ENCODE results near the gene BHLHE41.
A peak's percentile ranks its signal among the peaks of the same experiment; 100 is the strongest.

BHLHE41 gene

DNA sequence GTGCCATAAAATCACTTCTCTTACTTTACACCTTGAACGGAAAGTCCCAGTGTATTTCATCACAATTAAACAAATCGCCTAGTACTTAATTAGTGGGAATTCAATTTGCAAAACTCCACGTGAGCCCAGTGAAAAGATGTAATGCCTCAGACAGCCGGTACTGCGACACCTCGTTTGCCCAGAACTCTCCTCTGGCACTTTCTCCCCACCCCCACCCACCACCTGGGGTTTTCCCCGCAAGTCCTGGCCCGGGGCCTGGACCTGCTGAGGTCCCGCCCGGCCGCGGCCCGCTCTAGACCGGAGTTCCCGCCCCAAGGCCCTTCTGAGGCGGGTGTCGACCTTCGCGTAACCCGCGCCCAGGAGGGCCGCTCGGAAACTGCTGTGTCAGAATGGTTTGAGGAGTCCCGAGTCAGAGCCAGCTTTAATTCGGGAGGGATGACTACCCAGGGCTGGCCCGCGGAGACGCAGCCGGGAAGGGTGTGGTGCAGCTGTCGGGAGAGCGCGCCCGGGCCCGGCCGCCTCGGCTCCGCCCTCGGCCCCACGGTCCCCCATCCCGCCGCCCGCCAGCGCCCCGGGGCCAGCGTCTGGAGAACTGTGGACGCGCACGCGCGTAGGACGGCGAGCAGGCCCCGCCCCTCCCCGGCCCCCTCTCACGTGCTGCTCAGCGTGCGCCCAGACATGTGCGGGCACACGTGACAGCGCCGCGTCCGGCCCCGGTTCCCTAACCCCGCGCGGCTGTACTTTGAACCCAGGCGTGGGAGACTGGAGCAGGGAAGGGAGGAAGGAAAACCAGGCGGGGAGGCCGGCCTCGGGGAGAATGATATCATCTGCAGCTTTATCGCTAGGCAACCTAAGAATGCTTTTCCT, 10.8 kb downstream of the BHLHE41 start:
- DNase-seq: peak; percentile 95 to 96

DNA sequence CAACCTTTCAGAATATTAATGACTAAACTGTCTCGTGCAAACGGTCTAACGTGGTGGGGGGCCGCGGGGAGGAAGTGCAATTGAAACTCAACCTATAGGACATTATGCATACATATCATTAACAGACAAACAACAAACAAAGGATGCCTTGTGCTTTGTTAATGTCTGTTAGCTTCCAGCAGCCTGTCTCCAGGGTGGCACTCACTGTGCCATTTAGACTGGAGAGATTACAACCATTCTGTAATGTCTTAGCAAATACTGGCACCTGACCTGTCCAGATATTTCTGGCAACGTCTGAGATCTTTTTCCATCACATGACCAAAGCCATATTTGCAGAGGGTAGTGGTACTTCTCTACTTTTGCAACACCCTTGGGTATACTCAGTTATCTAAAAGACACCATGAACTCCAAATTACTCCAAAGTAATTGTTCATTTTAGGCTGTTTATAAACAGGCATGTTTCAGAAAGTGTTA, 11.6 kb downstream of the BHLHE41 start:
- DNase-seq: peak; percentile 64 to 70

DNA sequence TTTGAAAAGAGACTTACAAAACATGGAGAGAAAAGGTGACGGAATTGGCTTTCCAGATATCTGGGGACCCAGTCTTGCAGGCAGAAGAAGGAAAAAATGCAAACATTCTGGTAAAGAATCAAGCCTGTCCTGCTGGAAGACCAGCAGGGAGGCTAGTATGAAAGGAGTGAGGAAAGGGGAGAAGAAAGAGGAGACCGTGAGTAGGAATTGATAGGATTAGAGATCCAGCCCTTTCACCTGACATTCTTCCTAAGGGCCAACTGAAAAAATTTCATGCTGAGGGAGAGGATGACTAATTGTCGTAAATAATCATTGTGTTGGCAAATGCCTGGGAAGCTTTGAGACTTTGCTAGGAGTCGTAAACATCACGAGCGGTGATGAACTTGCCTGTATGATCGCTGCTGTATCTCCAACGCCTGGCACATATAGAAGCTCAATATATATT, 12.1 kb downstream of the BHLHE41 start:
- no peak for DNase-seq

DNA sequence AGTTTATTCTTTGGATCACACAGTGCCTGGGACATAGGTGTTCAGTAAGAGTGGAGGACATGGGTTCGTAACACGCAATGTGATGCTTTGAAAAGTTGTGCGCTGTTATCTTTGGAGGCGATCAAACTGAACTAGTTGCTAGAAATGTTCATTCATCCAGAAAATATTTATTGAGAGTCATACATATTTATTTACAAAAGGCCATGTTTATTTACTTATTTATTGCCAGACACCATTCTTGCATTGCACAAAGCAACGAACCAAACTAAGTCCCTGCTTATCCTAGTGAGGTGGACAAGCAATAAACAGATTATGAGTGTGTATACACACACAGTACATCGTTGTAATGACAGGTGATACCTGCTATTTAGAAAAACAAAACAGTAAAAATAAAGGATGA, 12.6 kb downstream of the BHLHE41 start:
- no peak for DNase-seq

DNA sequence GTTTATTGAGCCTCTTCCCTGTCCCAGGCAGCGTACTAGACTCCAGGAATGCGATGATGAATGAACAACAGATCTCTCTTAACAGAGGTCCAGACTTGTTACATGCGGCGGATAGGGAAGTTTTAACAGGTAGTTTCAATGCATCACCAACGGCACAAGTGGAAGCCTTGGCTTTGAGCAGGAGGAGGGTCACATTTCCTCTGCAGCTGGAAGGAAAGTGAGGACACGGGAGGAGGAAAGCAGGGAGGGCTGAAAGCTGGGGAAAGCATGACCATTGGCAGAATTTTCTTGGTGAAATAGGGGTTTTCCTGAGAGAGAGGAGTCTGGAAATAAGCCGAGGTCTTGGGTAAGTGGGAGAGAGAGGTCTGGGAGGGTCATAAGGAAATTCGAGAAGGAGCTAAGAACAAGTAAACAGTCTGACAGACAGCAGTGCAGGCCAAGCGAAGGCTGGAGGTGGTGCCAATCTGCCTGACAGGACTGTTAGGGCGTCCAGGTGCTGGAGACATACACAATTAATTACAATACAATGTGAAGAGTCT, 15.4 kb downstream of the BHLHE41 start:
- no peak for DNase-seq

DNA sequence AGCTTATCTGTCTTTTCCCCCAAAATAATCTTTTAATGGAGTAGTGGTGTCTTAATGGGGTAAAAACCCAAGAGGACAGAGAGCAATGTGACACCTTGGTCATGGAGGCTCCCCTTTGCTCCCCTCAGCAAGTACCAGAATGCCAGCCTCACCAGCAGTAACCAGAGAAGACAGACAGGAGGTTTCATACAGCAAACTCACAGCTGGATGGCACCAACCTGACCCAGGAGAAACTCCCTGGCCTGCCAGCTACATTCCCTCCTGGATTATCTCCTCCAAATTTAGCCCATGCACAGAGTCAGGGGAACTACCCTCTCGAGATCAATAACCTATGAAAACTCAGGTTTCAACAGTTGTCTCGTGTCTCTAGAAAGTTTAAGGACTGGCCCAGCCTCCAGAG, 15.9 kb downstream of the BHLHE41 start:
- no peak for DNase-seq

DNA sequence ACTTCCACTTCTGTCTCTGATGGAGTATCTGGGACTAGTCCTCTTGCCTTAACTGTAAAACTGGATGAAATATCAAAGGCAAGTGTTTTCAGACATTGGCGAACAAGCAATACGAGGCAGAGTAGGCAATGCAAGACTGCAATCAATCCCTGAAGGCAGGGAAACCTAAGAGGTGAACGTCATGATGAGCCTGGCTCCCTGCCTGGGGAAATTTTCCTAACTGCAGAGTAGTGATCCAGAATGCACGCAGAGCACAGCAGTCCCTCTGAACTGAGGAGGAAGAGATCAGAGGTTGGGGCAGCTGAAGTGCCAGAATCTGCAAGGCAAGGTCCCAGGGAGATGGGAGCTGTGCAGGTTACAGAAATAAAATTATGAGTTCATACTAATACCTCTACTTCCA, 18.5 kb downstream of the BHLHE41 start:
- no peak for DNase-seq

DNA sequence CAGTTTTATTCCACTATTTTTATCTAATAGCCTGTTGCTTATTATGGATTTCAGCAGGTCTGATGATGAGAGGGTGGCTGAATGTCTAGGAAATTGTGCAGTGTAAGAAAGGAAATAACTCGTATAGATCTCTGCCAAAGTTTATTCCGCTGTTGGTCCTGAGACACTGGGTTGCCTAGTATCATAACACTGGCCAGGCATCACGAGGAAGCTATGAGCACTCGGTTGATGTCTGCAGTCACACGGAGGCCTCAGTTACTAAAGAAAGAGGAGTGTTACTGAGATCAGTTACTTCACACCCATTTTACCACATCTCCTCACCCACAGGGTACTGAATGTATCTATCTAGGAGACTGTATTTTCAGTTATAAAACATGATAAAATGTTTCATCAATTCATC, 21.9 kb downstream of the BHLHE41 start:
- peak; percentile 74 to 85 for DNase-seq

DNA sequence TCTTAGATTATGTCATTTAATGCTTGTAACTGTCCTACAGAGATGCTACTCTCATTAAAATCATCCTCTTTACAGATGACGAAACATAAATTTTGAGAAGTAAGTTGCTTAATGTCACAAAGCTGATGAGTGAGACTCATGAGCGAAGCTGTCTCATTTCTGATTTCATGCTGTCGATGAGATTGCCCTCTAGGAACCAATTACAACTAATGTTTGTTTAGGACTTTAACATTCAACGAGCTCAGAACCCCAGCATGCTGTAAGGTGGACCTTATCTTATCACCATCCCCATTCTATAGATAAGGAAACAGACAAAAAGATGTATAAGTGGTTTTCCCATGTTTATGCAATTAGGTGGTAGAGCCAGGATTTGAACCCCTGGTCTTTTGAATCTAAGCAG, 23.1 kb downstream of the BHLHE41 start:
- peak; percentile 67 to 70 for DNase-seq

DNA sequence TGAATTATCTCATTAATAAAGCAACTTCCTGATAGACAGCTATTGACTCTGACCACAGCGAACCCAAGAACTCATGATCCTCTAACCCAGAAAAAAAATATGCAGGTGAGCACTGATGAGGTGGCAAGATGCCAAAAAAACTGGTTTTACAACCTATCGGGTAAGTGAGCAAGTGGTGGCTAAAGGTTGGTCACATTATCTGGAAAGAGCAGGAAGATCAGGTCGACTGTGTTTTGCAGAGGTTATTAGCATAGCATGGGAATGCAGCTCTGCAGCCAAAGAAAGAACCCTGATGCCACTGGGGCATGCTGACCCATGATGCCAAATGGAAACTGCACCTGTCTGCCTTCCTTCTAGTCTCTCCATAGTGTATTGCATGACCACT, 23.5 kb downstream of the BHLHE41 start:
- no peak for DNase-seq

DNA sequence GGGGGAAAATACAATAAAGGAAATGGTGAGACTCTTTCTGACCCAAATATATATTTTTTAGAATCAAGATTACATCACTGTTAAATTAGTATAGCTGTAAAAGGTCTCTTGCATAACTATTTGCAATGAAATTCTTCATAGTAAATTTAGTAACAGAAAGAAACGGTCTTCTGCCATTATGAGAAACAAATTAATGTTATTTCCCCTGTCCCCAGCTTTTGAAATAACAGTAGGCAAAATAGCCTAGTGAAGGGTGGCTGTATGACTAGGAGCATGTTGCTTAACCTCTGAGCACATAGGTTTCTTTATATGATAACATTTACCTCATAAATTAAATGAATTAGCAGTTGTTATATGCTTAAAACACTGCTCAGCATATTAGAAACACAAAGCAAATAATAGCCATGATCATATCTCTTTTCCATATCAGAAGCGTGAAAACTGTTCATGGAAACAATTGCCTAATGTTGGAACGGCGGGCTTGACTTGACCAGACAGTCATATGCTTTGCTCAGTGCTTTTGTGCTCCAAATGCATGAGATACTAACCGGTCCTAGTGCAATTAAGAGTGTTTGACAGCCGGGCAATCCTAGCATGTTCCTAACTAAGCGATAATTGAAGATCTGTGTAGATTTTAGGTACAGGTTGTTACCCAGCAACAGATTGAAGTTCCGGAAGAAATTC, 24.0 kb downstream of the BHLHE41 start:
- peak in 1 of 2 donors; percentile 53 for DNase-seq

DNA sequence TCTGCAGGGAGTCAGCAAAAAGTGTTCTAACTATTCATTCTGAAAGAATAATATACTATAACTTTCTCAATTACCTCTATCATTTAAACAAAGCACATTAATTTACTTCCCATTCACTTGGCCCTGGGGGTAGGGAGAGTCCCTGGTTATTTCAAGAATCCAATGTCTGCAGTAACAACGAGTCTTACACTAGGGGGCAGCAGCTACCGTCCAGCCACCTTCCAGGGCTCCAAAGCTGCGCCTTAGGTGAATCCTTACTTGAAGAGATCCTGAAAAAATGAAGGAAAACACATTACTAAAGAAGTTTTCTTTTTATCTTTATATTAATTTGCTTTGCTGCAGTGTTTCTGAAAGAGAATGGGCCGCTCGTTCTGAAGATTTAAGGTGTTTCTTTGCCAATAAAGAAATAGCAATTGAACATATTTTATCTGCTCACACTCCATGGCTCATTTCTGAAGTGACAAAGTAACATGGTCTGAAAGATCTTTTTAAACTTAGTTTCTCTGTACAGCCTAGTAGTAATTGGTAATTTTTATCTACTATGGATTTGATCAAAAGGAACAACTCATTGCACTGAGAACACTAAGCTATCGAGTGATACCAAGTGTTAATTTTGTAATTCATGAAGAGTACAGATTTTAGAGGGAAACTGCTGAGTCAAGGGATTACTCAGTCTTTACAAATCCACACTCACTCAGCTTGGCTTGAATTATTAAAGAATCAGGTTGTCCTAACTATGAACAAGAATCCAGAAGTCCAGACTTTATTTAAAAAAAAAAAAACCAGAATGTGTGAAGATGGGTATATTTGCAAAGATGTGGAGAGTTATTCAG, 27.6 kb downstream of the BHLHE41 start:
- peak; percentile 74 to 82 for DNase-seq

DNA sequence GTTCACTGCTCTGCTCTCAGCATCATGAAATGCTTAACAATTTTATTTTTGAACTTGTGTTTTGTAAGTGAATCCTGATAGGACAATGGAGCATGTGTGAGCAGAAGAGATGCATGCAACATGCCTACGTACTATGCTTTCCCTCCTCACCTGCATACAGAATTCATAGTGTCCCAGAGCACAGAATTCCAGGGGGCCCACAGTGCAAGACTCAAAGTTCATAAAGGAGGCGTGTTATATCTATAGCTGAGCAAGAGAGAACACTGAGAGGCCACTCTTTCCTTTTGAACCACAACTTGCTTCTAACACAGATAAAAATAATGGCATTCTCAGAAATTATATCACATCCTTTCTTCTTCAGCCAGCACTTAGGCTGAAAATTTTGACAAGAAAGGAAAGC, 28.8 kb downstream of the BHLHE41 start:
- DNase-seq: no peak

DNA sequence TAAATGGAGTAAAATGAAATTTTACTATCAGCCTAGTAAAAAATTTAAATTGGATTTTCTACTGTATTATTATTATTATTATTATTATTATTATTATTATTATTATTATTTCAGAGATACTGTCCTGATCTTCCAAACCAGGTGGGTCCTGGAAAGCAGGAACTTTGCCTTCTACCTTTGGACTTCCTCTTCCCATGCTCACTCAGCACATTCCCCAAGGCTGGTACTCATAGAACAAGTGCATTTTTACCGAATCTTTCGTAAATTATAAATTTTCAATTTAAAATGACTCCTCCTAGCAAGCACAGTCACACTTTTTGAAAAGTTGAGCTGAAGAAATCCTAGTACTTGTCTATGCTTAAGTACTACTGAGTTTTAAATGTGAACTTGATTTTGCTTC, 29.7 kb downstream of the BHLHE41 start:
- DNase-seq: no peak

DNA sequence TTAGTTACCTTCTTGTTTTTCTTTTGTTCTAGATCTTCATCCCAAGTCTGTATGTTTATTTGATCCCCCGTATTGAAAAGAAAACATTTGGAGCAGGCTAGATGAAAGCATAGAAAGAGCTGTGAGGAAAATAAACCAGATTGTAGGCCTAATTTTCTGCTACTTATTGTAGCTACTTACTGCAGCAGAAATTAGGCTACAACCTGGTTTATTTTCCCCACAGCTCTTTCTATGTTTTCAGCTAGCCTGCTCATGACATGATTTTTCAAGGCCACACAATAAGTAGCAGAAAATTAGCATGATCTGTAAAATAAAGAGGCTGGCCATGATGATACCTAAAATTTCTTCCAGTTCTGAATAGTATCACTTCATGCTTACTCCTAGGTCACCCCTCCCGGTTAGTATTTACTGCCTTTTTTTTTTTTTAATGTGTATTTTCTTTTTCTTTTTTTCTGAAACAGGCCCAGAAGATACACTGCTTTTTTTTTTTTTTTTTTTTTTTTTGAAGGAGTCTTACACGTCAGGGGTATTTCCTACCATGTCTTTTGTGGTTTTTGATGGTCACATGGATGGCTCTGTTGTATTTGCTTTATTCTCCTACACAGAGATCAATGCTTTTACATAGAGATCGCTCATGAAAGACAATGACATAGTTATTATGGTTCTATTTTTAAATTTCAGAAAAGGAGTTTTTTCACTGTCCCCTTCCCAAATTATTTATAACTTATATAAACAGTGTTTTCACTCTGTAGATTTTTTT, 32.3 kb downstream of the BHLHE41 start:
- DNase-seq: no peak

DNA sequence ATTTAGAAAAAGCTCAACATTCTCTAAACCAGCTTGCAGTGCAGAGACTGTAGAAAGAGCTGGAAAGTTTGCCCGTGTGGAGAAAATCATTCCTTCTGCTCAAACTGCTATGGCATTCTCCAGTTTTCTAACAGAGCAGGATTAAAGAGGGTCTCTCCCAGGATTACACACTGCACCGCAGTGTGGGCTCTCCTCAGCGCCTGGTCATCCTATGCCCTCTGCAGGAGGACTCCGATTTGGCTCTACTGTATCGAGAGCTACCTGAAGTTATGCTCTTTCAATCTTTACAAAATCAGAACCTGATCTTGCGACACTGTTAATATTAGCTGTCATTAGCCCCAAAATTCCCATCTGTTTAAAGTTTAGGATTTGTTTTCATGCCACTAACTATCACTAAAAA, 33.0 kb downstream of the BHLHE41 start:
- DNase-seq: no peak

DNA sequence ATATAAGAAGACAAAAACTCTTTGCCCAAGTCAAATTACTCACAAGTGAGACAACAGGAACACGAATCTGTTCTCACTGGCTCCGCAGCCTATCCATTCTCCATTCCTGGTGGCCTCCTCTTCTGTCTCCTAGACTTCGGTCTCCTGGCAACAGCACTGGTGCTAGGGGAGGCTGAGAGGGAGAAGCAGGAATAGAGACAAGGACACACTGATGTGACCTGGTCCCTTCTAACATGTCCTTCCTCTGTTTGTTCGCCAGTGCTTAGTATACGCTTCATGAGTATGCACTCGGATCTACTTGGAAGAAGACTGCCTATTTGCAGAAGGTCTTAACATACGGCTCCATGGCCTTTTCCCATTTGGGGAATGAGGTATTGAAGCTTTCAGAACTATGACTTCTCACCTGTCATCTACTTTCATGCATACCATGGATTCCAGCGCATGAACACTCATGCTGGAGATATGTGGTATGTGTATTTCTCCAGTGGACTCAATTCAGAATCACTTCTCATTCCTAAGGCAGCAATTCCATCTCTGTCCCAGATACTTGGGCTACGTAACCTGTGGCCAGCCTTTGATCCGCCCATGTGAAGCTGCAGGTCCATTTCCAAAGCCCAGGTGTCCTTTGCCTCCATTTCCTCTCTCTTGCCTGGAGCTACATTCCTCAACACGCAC, 33.9 kb downstream of the BHLHE41 start:
- no peak for DNase-seq

DNA sequence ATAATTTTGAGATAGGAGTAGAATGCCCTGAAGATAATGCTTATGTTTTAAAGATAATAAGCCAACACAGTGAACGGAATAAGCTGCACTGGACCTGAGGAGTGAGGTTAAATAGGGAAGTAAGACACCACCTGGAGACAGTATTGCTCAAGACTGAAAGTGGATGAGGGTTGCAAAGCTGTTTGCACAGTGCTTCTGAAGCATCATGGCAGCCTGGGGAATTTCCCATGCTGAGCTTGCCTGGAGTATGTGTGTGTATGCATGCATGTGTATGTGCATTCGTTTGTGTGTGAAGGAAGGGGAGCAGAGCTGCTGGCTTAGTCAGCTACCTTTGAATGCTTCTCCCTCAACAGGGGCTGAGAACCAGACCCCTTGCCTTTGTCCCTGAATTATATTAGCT, 35.8 kb downstream of the BHLHE41 start:
- no peak for DNase-seq

DNA sequence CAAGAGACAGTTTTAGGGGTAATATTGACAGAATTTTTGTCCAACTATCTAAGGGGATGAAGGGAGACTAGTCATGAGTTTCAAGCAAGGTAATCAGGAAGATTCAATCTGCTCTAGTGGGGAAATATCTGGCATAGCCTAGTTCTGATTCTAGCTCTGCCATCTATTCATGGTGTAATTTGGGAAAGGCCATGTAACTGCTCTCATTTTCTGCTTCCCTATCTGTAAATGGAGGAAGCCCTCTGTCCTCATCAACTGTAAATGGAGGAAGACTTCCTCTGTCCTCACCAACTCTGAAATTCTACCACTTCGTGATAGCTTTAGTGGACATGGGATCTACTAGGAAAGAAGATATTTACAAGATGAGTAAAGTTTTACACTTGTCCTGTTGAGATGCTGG, 37.9 kb downstream of the BHLHE41 start:
- peak; percentile 46 to 55 for DNase-seq

DNA sequence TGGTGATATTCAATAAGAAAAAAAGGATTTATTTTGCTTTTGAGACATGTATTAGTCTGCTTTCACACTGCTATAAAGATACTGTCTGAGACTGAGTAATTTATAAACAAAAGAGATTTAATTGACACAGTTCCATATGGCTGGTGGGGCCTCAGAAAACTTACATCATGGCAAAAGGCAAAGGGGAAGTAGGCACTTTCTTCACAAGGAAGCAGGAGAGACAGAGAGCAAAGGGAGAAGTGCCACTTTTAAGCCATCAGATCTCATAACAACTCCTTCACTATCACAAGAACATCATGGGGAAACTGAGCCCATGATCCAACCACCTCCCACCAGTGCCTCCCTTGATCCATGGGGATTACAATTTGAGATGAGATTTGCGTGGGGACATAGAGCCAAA, 43.9 kb downstream of the BHLHE41 start:
- peak; percentile 66 to 72 for DNase-seq

DNA sequence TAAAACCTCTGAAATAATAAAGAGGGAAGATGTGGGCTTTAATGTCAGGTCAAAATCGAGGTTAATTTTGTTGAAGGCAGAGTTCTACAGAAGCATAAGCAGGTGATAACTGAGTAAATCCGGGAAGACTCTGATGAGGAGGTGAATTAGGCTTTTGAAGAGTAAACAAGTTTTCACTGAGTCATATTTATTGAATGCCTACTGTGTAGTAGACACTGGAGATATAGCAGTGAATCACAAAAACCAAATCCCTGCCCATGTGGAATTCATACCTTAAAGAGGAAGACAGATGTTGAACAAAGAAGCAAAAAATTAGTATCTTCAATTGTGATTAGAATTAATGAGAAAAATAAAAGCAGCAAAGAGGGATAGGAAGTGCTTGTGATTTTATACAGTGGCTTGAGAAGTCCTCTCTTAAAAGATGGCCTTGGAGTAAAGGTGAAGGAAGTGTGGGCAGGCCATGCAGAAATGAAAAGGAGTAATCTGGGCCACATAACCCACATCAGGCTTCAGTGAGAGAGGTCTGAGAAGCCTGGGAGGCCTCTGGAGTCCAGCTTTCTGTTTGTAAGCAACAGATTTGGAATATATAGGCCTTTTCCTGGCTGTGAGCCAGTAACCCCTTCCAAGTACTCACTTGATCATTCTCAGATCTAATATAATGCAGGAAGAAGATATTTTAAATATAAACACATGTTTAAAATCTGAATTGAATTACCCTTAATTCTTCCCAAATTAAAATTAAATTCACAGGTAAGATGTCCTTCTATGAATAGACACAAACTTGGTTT, 46.7 kb downstream of the BHLHE41 start:
- DNase-seq: no peak

All from inflammatory macrophage (primary cell).